GM12891 (cell line): ENCODE results near the gene RPS6KA1.

Source experiments
- POLR2A ChIP-seq: IDR thresholded peaks from 2 replicates; pipeline ENCODE4 v1.6.1; 2011; ENCODE audit warnings: low read depth, low read length, control low read depth
- SPI1 ChIP-seq: IDR thresholded peaks from 2 replicates; pipeline ENCODE4 v1.6.1; 2011; ENCODE audit warnings: low read depth, low read length, control low read depth

- TF ChIP-seq SPI1 (no peak), POLR2A (no peak)
Measured at GRCh38 chr1:26529405-26529654, 231 bp upstream of the RPS6KA1 start.
